Adrenal gland (tissue), 12 donors: ENCODE results near the gene PRR19. TPM values are rescaled to one million over a fixed set of nuclear protein-coding genes. Genes with fewer than 3 reads are reported as not detected.

ENCODE experiments used
- DNase-seq, 7 donors: peaks; one replicate each; pipeline ENCODE4 v3.0.0-alpha.2; 2019 to 2020
- H3K27ac ChIP-seq, 5 donors: fragments of 200-600 bp; sonication (generic) in 4 of 5; 1 replicate in 3 of 5; 2 replicates in 2 of 5; pipeline versions ENCODE4 v1.5.1 to v1.8.0; 2016 to 2020; ENCODE audit warnings: mild to moderate bottlenecking in 1 of 5
- H3K27me3 ChIP-seq: fragments of 200-600 bp; 2 replicates; pipeline ENCODE4 v1.8.0; 2021
- H3K36me3 ChIP-seq, 2 donors: fragments of 200-600 bp; replicated peaks in 1 of 2; 1 replicate in 1 of 2; 2 replicates in 1 of 2; pipeline versions ENCODE4 v1.5.1 to v1.8.0; 2018 to 2022
- H3K4me1 ChIP-seq, 2 donors: fragments of 200-600 bp; replicated peaks in 1 of 2; 1 replicate in 1 of 2; 2 replicates in 1 of 2; pipeline versions ENCODE4 v1.5.1 to v1.8.0; 2018 to 2021
- H3K4me3 ChIP-seq, 4 donors: fragments of 200-600 bp; sonication (generic) in 3 of 4; one replicate each; pipeline ENCODE4 v1.5.1; 2016 to 2018
- H3K9me3 ChIP-seq, 3 donors: fragments of 200-600 bp; sonication (generic) in 1 of 3; replicated peaks in 1 of 3; 1 replicate in 2 of 3; 2 replicates in 1 of 3; pipeline versions ENCODE4 v1.5.1 to v1.8.0; 2016 to 2021
- CTCF ChIP-seq, 6 experiments: fragments of 450-650 bp in 4 of 6; fragments of 200-600 bp in 2 of 6; sonication (generic) in 1 of 6; IDR thresholded peaks; 1 replicate in 5 of 6; 2 replicates in 1 of 6; pipeline versions ENCODE4 v1.5.1 to v1.8.0; 2016 to 2021; ENCODE audit warnings: antibody characterized with exemption in 6 of 6, mild to moderate bottlenecking in 2 of 6, moderate library complexity in 1 of 6
- POLR2A ChIP-seq, 2 donors: fragments of 450-650 bp; IDR thresholded peaks; one replicate each; pipeline ENCODE4 v1.6.1; 2017; ENCODE audit warnings: antibody characterized with exemption in 2 of 2, mild to moderate bottlenecking in 2 of 2, moderate library complexity in 1 of 2
- WGBS, 4 donors: extraction: QIAGEN DNeasy Blood & Tissue Kit in 2 of 4; methylation state at CpG; one replicate each; pipeline versions ENCODE4 v1.1.5 to v1.1.7; 2013 to 2017; 5-methylcytosine and 5-hydroxymethylcytosine counted together
- intact Hi-C, 2 donors: fragments of 100-400 bp; cut with DNase I; formaldehyde crosslinking; loops; one replicate each; pipeline versions ENCODE4 v1.14.1 to v1.15.0; 2022 to 2023
- polyA plus RNA-seq, 3 donors: library from polyadenylated mRNA; stranded (reverse); fragments of 200-250 nt in 2 of 3; fragments of 350-450 nt in 1 of 3; fragmentation: Illumina TruSeq in 1 of 3; extraction: RNeasy Lipid Tissue Mini Kit (QIAGEN cat#74804) in 1 of 3; gene quantifications; one replicate each; pipeline ENCODE4 v1.2.3, GENCODE V29; 2013 to 2014
- total RNA-seq, 9 donors: library from RNA; depleted of rRNA in 4 of 9; stranded (reverse); fragments of >200 nt in 4 of 9; fragments of 120-200 nt in 1 of 9; fragmentation: NEBNext Ultra II Directional in 1 of 9; extraction: Animal tissue kit (Norgen Biotek cat#: 25700) in 1 of 9; gene quantifications; one replicate each; pipeline versions ENCODE4 v1.1.0 to v1.2.4, GENCODE V29; 2013 to 2023
- donor health status: healthy with polysubstance abuse.
- donor health status: Bipolar disorder and iron deficiency.
- donor health status: DM: yes; HTN: yes; CAD: no.
- donor health status: DM: no; HTN: no; CAD: no.
- donor health status: DM: no; HTN: no; CAD: no.
- donor health status: DM: yes; HTN: yes; CAD: no.

PRR19 gene
- total and polyA plus RNA-seq, 12 donors: 0.51 to 2.5 (median 1.5) TPM

- Histone ChIP-seq H3K4me3 (peak overlapping the region in 1 of 4 donors; percentile 75), H3K36me3 (peaks cover 0 to 10% of the 10 kb centered on the region in 2 donors), H3K4me1 (peaks cover 47 to 65% of the 10 kb centered on the region in 2 donors), H3K27me3 (no peaks in the 10 kb centered on the region), H3K9me3 (no peaks in the 10 kb centered on the region), H3K27ac (peak overlapping the region in 4 of 5 donors; percentile 84 to 100 (median 92))
- DNase-seq: peak in 3 of 7 donors; percentile 14 to 38 (median 33)
- no peak for TF ChIP-seq POLR2A (IDR thresholded peaks at IDR 0.05)
- TF ChIP-seq CTCF (IDR thresholded peaks at IDR 0.05): no peak
- 13 to 22% (median 14%) methylated on average over 6 of the region's 6 CpGs for WGBS, 4 donors
- intact Hi-C loops: loop anchor here in 1 of 2 donors (2.0 kb wide), 1 partner anchor 29 kb away; no protein-coding TSS in a partner anchor
Measured at GRCh38 chr19:42279155-42279901, 22.6 kb upstream of the PRR19 start.

GRCh38 chr19:42279902-42280814, 21.8 kb upstream of the PRR19 start:
- 0 to 1% (median 0%) methylated on average over 9 to 89 of the region's 89 CpGs for WGBS, 4 donors
- peak overlapping the region; percentile 69 to 100 (median 87) for H3K27ac ChIP-seq
- intact Hi-C loops: loop anchor here in 1 of 2 donors (2.0 kb wide), 1 partner anchor 29 kb away; no protein-coding TSS in a partner anchor
- DNase-seq: peak; percentile 89 to 95 (median 94)
- H3K4me3 ChIP-seq: peak overlapping the region; percentile 48 to 81 (median 72)
- H3K4me1 ChIP-seq: peaks cover 54 to 62% of the 10 kb centered on the region in 2 donors
- peaks cover 0 to 2% of the 10 kb centered on the region in 2 donors for H3K36me3 ChIP-seq
- peak; percentile 69 to 95 (median 91) for TF ChIP-seq CTCF (IDR thresholded peaks at IDR 0.05)
- TF ChIP-seq POLR2A (IDR thresholded peaks at IDR 0.05): peak; percentile 30 to 32
- H3K27me3 ChIP-seq: no peaks in the 10 kb centered on the region
- H3K9me3 ChIP-seq: no peaks in the 10 kb centered on the region

GRCh38 chr19:42280815-42281145, 21.2 kb upstream of the PRR19 start:
- DNase-seq: peak; percentile 57 to 82 (median 75)
- Histone ChIP-seq H3K27me3 (no peaks in the 10 kb centered on the region), H3K27ac (peak overlapping the region in 4 of 5 donors; percentile 84 to 100 (median 92)), H3K4me3 (peak overlapping the region in 3 of 4 donors; percentile 70 to 81 (median 75)), H3K36me3 (no peaks in the 10 kb centered on the region), H3K9me3 (no peaks in the 10 kb centered on the region), H3K4me1 (peaks cover 60 to 63% of the 10 kb centered on the region in 2 donors)
- TF ChIP-seq POLR2A (IDR thresholded peaks at IDR 0.05) (no peak), CTCF (IDR thresholded peaks at IDR 0.05) (no peak)
- intact Hi-C loops: no loop called here
- 0 to 1% (median 1%) methylated on average over 11 to 20 of the region's 20 CpGs; no CpG with 5 or more reads in 1 of the 4 donors for WGBS, 4 donors
